GM19193 (cell line): ENCODE results near the gene ITGA11.

ENCODE experiments used
- POLR2A ChIP-seq: IDR thresholded peaks from 4 replicates; pipeline ENCODE4 v1.6.1; 2011; ENCODE audit not compliant: insufficient read depth, insufficient read length; ENCODE audit errors: extremely low read depth

The ITGA11 gene

DNA sequence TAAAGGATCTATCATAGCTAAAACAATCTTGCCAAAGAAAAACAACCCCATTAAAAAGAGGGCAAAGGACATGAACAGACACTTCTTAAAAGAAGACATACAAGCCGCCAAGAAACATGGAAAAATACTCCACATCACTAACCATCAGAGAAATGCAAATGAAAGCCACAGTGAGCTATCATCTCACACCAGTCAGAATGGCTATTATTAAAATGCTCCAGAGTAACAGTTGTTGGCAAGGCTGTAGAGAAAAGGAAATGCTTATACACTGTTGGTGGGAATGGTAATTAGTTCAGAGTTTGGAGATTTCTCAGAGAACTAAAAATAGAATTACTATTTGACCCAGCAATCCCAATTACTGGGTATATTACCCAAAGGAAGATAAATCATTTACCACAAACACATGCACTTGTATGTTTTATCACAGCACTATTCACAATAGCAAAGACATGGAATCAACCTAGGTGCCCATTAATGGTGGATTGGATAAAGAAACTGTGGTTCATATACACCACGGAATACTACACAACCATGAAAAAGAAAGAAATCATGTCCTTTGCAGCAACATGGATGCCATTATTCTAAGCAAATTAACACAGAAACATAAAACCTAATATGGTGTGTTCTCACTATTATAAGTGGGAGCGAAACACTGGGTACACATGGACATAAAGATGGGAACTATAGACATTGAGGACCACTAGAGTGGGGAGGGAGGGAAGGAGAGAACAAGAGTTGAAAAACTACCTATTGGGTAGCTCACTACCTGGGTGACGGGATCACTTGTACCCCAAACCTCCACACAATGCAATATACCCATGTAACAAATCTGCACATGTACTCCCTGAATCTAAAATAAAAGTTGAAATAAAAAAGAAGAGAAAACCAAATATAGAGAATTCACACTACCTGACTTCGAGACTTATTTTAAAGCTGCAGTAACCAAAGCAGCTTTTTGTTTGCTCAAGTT is 32.6 kb downstream of the ITGA11 start:
- TF ChIP-seq POLR2A, result no peak

- TF ChIP-seq POLR2A, result no peak
Measured at GRCh38 chr15:68396068-68396467, 35.9 kb downstream of the ITGA11 start.

DNA sequence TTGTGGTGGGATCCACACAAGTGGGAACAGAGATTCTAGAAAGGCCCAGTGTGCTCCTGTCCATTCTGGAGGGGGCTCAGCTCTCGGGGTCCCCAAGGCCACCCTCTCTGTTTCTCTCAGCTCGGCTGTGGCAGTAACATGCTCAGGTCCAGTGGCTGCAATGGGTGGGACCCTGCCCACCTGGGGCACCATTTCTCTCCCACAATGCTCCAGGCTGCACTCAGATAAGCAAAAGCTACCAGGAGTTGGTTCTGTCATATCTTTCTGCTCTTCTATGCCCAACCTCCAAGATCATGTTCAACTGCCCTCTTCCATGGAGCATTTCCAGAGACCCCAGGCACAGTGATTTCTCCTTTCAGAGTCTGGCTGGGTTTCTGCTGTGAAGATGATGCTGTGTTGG is 40.8 kb downstream of the ITGA11 start:
- TF ChIP-seq POLR2A, result no peak

GRCh38 chr15:68389936-68390817 is 41.8 kb downstream of the ITGA11 start:
- no peak for TF ChIP-seq POLR2A

GRCh38 chr15:68389041-68389930 is 42.7 kb downstream of the ITGA11 start:
- no peak for TF ChIP-seq POLR2A

- TF ChIP-seq POLR2A, result no peak
Measured at GRCh38 chr15:68387381-68388143, 44.4 kb downstream of the ITGA11 start.

DNA sequence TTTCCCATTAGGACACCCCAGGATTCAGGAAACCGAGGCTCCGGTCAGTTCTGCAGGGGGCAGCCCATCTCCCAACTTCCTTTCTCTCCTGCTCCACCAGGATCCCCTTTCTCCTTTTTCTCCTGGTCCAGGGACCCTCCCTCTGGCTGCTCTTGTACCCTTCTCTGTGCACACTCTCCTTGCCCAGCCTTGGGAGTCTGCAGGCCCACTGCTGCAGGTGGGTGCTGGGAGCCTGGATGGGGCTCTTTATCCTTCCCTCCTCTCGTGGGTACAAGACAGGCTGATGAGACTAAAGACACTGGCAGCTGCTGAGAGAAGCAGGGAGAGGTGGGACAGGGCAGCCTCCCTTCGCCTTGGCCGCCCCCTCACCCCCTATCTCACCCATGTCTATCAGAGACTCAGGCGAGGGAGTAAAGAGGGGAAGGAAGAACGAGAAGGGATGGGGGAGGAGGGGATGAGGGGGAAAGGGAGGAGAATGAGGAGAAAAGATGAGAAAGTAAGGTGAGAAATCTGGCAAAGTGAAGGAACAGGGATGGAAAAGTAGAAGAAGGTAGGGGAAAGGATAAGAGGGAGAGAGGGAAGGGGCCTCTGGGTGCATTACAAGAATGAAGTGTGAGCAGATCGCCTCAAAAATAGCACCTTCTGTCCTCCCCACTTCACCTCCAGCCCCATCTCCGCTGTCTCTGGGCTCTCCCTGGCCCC is 45.2 kb downstream of the ITGA11 start:
- TF ChIP-seq POLR2A, result no peak

- TF ChIP-seq POLR2A, result no peak
Measured at GRCh38 chr15:68385671-68386586, 46.0 kb downstream of the ITGA11 start.

- no peak for TF ChIP-seq POLR2A
Measured at GRCh38 chr15:68385240-68385561, 46.8 kb downstream of the ITGA11 start.

- TF ChIP-seq POLR2A, result no peak
Measured at GRCh38 chr15:68384451-68385239, 47.3 kb downstream of the ITGA11 start.

- no peak for TF ChIP-seq POLR2A
Measured at GRCh38 chr15:68383161-68384074, 48.5 kb downstream of the ITGA11 start.
